A172 (cell line): Measurements from ENCODE around the gene RNF138. TPM values are rescaled to one million over a fixed set of nuclear protein-coding genes. Genes with fewer than 3 reads are reported as not detected.
"Not testable (repeated sequence)": the region's sequence is repeated elsewhere in the genome, so short reads cannot be mapped to it uniquely, and the experiment has no call there.

Experiments used
- DNase-seq: peaks from one replicate; pipeline ENCODE4 v3.0.0-alpha.2; 2015; ENCODE audit warnings: low spot score
- total RNA-seq: library from RNA; depleted of rRNA; stranded (reverse); fragments of >200 nt; shearing (Covaris generic); gene quantifications from 2 replicates; pipeline ENCODE4 v1.2.3, GENCODE V29; 2014

The RNF138 gene
- total RNA-seq, 1 experiment from 2014 or later: 65.3 TPM

- no peak for DNase-seq
Observed at GRCh38 chr18:32095192-32095899, 3.7 kb downstream of the RNF138 start.

GRCh38 chr18:32095900-32096229 is 4.2 kb downstream of the RNF138 start:
- DNase-seq: no peak

GRCh38 chr18:32096946-32097345 is 5.3 kb downstream of the RNF138 start:
- no peak for DNase-seq

- DNase-seq: no peak
Observed at GRCh38 chr18:32104516-32104915, 12.8 kb downstream of the RNF138 start.

- DNase-seq: no peak
Observed at GRCh38 chr18:32110005-32110404, 18.3 kb downstream of the RNF138 start.

- no peak for DNase-seq
Observed at GRCh38 chr18:32111706-32112105, 20.0 kb downstream of the RNF138 start.

- no peak for DNase-seq
Observed at GRCh38 chr18:32112826-32113225, 21.2 kb downstream of the RNF138 start.

- DNase-seq: no peak
Observed at GRCh38 chr18:32114293-32114942, 22.7 kb downstream of the RNF138 start.

GRCh38 chr18:32122039-32122438 is 30.4 kb downstream of the RNF138 start:
- DNase-seq: no peak

GRCh38 chr18:32126538-32126937 is 34.9 kb downstream of the RNF138 start:
- DNase-seq: no peak

GRCh38 chr18:32135625-32136024 is 44.0 kb downstream of the RNF138 start:
- DNase-seq: no peak

- no peak for DNase-seq
Observed at GRCh38 chr18:32138332-32138982, 46.8 kb downstream of the RNF138 start.

GRCh38 chr18:32139835-32140283 is 48.2 kb downstream of the RNF138 start:
- DNase-seq: no peak

GRCh38 chr18:32148185-32148870 is 56.7 kb downstream of the RNF138 start:
- no peak for DNase-seq

GRCh38 chr18:32152705-32153448 is 61.2 kb downstream of the RNF138 start:
- DNase-seq: no peak

GRCh38 chr18:32156855-32157254 is 65.2 kb downstream of the RNF138 start:
- DNase-seq: no peak

- DNase-seq: no peak
Observed at GRCh38 chr18:32157580-32157979, 65.9 kb downstream of the RNF138 start.

GRCh38 chr18:32158108-32158624 is 66.5 kb downstream of the RNF138 start:
- peak; percentile 91 for DNase-seq

GRCh38 chr18:32158631-32159030 is 67.0 kb downstream of the RNF138 start:
- not testable (repeated sequence) for DNase-seq

GRCh38 chr18:32160547-32160946 is 68.9 kb downstream of the RNF138 start:
- DNase-seq: no peak

- no peak for DNase-seq
Observed at GRCh38 chr18:32167980-32168730, 76.5 kb downstream of the RNF138 start.
